ENCODE results near the gene DGKE. TPM values are rescaled to one million over a fixed set of nuclear protein-coding genes. Genes with fewer than 3 reads are reported as not detected.

The DGKE gene
- total and polyA plus RNA-seq, 2 of the 13 experiments (the other 11 are each of a cell fraction or from before 2014, with no cell fraction given) = 3.2 to 5.3 TPM

DNA sequence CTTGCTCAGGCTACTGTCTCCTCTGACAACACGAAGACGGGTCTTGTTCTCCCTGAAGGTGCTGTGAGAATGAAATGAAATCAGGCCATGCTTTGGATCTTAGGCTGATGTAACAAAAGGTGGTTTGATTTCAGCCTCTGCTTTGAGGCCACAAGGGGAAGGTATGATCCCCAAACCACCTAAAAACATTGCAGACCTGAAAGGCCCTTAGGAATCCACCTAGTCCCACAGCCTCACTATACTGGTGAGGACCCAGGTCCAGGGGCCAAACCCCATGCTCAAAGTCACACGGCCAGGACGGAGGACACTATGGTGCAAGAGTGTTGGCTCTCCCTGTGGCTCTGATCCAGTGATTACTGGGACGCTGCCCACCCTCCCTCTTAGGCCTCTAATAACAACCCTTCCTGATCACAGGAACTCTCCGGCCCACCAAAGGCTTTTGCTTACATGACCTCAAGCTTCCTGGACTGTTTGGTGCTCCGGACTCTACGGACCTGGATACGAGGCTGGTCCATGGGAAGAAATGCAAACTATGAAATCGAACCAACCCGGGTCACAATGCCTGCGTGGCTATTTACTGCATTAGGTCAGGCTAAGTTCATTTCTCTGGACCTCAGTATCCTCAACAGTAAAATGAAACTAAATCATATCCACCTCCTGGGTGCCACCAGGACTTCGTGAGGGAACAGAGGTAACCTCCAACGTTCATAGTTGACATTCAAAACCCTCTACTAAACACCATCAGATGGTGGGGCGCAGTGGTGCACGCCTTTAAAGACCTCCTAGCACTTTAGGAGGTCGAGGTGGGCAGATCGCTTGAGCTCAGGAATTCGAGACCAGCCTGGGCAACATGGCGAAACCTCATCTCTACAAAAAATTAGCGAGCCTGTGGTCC is 78.4 kb downstream of the DGKE start (continued):
- TF ChIP-seq, protein P1, sequence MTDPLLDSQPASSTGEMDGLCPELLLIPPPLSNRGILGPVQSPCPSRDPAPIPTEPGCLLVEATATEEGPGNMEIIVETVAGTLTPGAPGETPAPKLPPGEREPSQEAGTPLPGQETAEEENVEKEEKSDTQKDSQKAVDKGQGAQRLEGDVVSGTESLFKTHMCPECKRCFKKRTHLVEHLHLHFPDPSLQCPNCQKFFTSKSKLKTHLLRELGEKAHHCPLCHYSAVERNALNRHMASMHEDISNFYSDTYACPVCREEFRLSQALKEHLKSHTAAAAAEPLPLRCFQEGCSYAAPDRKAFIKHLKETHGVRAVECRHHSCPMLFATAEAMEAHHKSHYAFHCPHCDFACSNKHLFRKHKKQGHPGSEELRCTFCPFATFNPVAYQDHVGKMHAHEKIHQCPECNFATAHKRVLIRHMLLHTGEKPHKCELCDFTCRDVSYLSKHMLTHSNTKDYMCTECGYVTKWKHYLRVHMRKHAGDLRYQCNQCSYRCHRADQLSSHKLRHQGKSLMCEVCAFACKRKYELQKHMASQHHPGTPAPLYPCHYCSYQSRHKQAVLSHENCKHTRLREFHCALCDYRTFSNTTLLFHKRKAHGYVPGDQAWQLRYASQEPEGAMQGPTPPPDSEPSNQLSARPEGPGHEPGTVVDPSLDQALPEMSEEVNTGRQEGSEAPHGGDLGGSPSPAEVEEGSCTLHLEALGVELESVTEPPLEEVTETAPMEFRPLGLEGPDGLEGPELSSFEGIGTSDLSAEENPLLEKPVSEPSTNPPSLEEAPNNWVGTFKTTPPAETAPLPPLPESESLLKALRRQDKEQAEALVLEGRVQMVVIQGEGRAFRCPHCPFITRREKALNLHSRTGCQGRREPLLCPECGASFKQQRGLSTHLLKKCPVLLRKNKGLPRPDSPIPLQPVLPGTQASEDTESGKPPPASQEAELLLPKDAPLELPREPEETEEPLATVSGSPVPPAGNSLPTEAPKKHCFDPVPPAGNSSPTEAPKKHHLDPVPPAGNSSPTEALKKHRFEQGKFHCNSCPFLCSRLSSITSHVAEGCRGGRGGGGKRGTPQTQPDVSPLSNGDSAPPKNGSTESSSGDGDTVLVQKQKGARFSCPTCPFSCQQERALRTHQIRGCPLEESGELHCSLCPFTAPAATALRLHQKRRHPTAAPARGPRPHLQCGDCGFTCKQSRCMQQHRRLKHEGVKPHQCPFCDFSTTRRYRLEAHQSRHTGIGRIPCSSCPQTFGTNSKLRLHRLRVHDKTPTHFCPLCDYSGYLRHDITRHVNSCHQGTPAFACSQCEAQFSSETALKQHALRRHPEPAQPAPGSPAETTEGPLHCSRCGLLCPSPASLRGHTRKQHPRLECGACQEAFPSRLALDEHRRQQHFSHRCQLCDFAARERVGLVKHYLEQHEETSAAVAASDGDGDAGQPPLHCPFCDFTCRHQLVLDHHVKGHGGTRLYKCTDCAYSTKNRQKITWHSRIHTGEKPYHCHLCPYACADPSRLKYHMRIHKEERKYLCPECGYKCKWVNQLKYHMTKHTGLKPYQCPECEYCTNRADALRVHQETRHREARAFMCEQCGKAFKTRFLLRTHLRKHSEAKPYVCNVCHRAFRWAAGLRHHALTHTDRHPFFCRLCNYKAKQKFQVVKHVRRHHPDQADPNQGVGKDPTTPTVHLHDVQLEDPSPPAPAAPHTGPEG (CRISPR knock-in tag; IDR thresholded peaks at IDR 0.05) = no peak
- TF ChIP-seq RBAK (CRISPR knock-in tag; IDR thresholded peaks at IDR 0.05) (no peak), PAF1 (CRISPR knock-in tag; IDR thresholded peaks at IDR 0.05) (no peak), SRY (CRISPR knock-in tag; IDR thresholded peaks at IDR 0.05) (peak; percentile 26; the same call in 1 of the 2 replicates), ZFP90 (CRISPR knock-in tag; IDR thresholded peaks at IDR 0.05; ENCODE audit: borderline replicate concordance) (peak; percentile 38; the same call in 1 of the 2 replicates), ZNF772 (CRISPR knock-in tag; IDR thresholded peaks at IDR 0.05) (no peak), ATAD3A (CRISPR knock-in tag; IDR thresholded peaks at IDR 0.05) (no peak), MYC (CRISPR knock-in tag; IDR thresholded peaks at IDR 0.05; ENCODE audit: borderline replicate concordance) (peak; percentile 53; the same call in 1 of the 2 replicates), NBN (conservative IDR thresholded peaks at IDR 0.05) (no peak), KDM3A (CRISPR knock-in tag; IDR thresholded peaks at IDR 0.05; ENCODE audit: low read depth) (no peak), AGO2 (optimal IDR thresholded peaks at IDR 0.05; ENCODE audit: low read depth, low read length) (no peak), CEBPB (IDR thresholded peaks at IDR 0.05; ENCODE audit: borderline replicate concordance, low read depth, low read length) (peak; percentile 77; the same call in 1 of the 2 replicates), SIN3A (IDR thresholded peaks at IDR 0.05; ENCODE audit: borderline replicate concordance, low read depth, low read length) (0 out of 2 replicates have a peak, but pooled peaks have one; percentile 18)
- TF ChIP-seq, protein P2, sequence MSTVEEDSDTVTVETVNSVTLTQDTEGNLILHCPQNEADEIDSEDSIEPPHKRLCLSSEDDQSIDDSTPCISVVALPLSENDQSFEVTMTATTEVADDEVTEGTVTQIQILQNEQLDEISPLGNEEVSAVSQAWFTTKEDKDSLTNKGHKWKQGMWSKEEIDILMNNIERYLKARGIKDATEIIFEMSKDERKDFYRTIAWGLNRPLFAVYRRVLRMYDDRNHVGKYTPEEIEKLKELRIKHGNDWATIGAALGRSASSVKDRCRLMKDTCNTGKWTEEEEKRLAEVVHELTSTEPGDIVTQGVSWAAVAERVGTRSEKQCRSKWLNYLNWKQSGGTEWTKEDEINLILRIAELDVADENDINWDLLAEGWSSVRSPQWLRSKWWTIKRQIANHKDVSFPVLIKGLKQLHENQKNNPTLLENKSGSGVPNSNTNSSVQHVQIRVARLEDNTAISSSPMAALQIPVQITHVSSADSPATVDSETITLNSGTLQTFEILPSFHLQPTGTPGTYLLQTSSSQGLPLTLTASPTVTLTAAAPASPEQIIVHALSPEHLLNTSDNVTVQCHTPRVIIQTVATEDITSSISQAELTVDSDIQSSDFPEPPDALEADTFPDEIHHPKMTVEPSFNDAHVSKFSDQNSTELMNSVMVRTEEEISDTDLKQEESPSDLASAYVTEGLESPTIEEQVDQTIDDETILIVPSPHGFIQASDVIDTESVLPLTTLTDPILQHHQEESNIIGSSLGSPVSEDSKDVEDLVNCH (CRISPR knock-in tag; IDR thresholded peaks at IDR 0.05) = no peak
- TF ChIP-seq, protein P3, sequence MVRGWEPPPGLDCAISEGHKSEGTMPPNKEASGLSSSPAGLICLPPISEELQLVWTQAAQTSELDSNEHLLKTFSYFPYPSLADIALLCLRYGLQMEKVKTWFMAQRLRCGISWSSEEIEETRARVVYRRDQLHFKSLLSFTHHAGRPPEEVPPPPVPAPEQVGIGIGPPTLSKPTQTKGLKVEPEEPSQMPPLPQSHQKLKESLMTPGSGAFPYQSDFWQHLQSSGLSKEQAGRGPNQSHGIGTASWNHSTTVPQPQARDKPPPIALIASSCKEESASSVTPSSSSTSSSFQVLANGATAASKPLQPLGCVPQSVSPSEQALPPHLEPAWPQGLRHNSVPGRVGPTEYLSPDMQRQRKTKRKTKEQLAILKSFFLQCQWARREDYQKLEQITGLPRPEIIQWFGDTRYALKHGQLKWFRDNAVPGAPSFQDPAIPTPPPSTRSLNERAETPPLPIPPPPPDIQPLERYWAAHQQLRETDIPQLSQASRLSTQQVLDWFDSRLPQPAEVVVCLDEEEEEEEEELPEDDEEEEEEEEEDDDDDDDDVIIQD (CRISPR knock-in tag; IDR thresholded peaks at IDR 0.05; ENCODE audit: low read depth) = no peak
- TF ChIP-seq, protein P4, sequence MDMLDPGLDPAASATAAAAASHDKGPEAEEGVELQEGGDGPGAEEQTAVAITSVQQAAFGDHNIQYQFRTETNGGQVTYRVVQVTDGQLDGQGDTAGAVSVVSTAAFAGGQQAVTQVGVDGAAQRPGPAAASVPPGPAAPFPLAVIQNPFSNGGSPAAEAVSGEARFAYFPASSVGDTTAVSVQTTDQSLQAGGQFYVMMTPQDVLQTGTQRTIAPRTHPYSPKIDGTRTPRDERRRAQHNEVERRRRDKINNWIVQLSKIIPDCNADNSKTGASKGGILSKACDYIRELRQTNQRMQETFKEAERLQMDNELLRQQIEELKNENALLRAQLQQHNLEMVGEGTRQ (IDR thresholded peaks at IDR 0.05; ENCODE audit: low read depth, low read length) = no peak
- TF ChIP-seq, protein P4 (CRISPR knock-in tag; IDR thresholded peaks at IDR 0.05; ENCODE audit: borderline replicate concordance) = peak; percentile 30; the same call in 1 of the 2 replicates

All from HepG2 (cell line).